HG02588 (cell line): ENCODE measurements around the gene LRRC71.

Experiments
- ATAC-seq: cut with Tn5 transposase; IDR thresholded peaks from one replicate; pipeline ENCODE4 v1.9.1; 2021; ENCODE audit warnings: mild to moderate bottlenecking, moderate library complexity; ENCODE audit not compliant: unreplicated experiment

Gene LRRC71

GRCh38 chr1:156892190-156893047, 28.0 kb upstream of the LRRC71 start:
- peak; percentile 66 for ATAC-seq

- no peak for ATAC-seq
Measured at GRCh38 chr1:156893048-156893953, 27.1 kb upstream of the LRRC71 start, which contains the start of gene PEAR1. Gene PEAR1 (plus strand): TSS chr1:156893718. CDS start chr1:156903927, 10,209 bp downstream.

GRCh38 chr1:156894001-156894400, 26.4 kb upstream of the LRRC71 start:
- ATAC-seq = no peak

- no peak for ATAC-seq
Measured at GRCh38 chr1:156894711-156895454, 25.5 kb upstream of the LRRC71 start.

- no peak for ATAC-seq
Measured at GRCh38 chr1:156895455-156895812, 25.0 kb upstream of the LRRC71 start.

- no peak for ATAC-seq
Measured at GRCh38 chr1:156895927-156896326, 24.5 kb upstream of the LRRC71 start.

- no peak for ATAC-seq
Measured at GRCh38 chr1:156896490-156897033, 23.9 kb upstream of the LRRC71 start.

GRCh38 chr1:156897078-156897825, 23.2 kb upstream of the LRRC71 start:
- no peak for ATAC-seq

- ATAC-seq = no peak
Measured at GRCh38 chr1:156898161-156898566, 22.3 kb upstream of the LRRC71 start.

- no peak for ATAC-seq
Measured at GRCh38 chr1:156898971-156899664, 21.3 kb upstream of the LRRC71 start.

GRCh38 chr1:156899956-156900718, 20.3 kb upstream of the LRRC71 start:
- no peak for ATAC-seq

- ATAC-seq = no peak
Measured at GRCh38 chr1:156900896-156901589, 19.4 kb upstream of the LRRC71 start.

GRCh38 chr1:156901590-156901900, 18.9 kb upstream of the LRRC71 start:
- no peak for ATAC-seq

GRCh38 chr1:156901966-156902915, 18.2 kb upstream of the LRRC71 start:
- ATAC-seq = no peak

- no peak for ATAC-seq
Measured at GRCh38 chr1:156903328-156904091, 16.9 kb upstream of the LRRC71 start.

- ATAC-seq = no peak
Measured at GRCh38 chr1:156904187-156904959, 16.1 kb upstream of the LRRC71 start.
